ENCODE data around the gene RGS3. TPM values are rescaled to one million over a fixed set of nuclear protein-coding genes. Genes with fewer than 3 reads are reported as not detected.

RGS3 gene
- total RNA-seq, 4 donors from 2014 or later, result 43.9 to 122 (median 72.7) TPM

- no peaks in the 10 kb centered on the region for H3K27me3 ChIP-seq
- H3K4me3 ChIP-seq, result no peak overlapping the region
- ATAC-seq, result no peak
- peaks cover 0 to 49% of the 10 kb centered on the region in 2 donors for H3K36me3 ChIP-seq
- no peak overlapping the region for H3K27ac ChIP-seq
- TF ChIP-seq POLR2AphosphoS5 (IDR thresholded peaks at IDR 0.05) (no peak), POLR2A (IDR thresholded peaks at IDR 0.05) (no peak), CTCF (IDR thresholded peaks at IDR 0.05) (no peak), EP300 (IDR thresholded peaks at IDR 0.05) (no peak)
- H3K4me1 ChIP-seq, result peaks cover 4 to 56% (median 18%) of the 10 kb centered on the region in 3 donors
- no peaks in the 10 kb centered on the region for H3K9me3 ChIP-seq
- 81 to 100% methylated on average over 2 to 3 of the region's 4 CpGs for WGBS, 2 donors (ENCODE audit: low coverage in 1 of 2)
Measured at GRCh38 chr9:113530022-113530635, 66.6 kb downstream of the RGS3 start.

- WGBS, 2 donors (ENCODE audit: low coverage in 1 of 2), result 100% methylated on average over 1 of the region's 1 CpG
- Histone ChIP-seq H3K27ac (no peak overlapping the region), H3K27me3 (no peaks in the 10 kb centered on the region), H3K9me3 (no peaks in the 10 kb centered on the region), H3K4me1 (peaks cover 4 to 56% (median 18%) of the 10 kb centered on the region in 3 donors), H3K4me3 (no peak overlapping the region), H3K36me3 (peaks cover 0 to 56% of the 10 kb centered on the region in 2 donors)
- no peak for ATAC-seq
- no peak for TF ChIP-seq CTCF (IDR thresholded peaks at IDR 0.05)
- no peak for TF ChIP-seq EP300 (IDR thresholded peaks at IDR 0.05)
- no peak for TF ChIP-seq POLR2A (IDR thresholded peaks at IDR 0.05)
- TF ChIP-seq POLR2AphosphoS5 (IDR thresholded peaks at IDR 0.05), result no peak
Measured at GRCh38 chr9:113530942-113531341, 67.4 kb downstream of the RGS3 start.

DNA sequence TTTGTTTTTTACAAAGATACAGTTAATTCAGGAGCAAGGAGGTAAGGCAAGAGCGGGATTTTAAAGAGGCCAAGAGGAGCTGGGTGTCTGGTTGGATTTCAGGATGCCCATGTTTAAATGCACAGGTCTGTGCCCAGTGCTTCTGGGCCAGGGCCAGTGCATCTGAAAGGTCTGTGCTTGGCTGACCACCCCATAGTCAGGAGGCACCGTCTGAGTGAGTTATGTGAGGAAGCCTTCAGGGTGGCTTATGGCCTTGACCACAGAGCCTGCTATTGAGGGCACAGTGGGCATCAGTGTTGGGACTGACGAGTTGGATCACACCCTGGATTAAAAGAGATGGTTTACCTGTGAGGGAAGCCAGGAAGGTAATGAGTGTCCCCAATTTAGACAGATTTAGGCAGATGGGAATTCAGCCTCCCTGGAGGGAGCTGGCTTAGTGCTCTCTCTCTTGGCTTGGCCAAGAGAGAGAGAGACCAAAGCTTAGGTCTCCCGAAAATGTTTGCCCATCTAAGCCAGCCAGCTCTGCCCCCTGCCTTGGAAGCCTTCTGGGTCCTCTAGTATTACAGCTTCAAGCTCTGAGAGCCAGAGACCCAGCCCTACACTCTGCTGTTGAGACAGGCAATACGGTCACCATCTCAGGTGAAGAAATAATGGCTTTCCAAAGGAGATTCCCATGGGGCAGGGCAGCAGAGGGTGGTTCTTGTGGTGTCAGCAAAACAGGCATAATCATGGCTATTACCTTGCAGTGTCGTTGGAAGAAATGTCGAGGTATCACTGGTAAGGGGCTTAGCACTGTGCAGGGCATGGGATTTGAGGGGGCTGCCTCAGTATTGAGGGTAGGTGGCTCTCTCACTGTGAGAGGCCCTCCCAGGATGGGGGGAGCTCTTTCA, 68.6 kb downstream of the RGS3 start:
- Histone ChIP-seq H3K27ac (no peak overlapping the region), H3K4me3 (no peak overlapping the region), H3K36me3 (peaks cover 0 to 69% of the 10 kb centered on the region in 2 donors), H3K27me3 (no peaks in the 10 kb centered on the region), H3K4me1 (peaks cover 0 to 56% (median 16%) of the 10 kb centered on the region in 3 donors), H3K9me3 (no peaks in the 10 kb centered on the region)
- no peak for TF ChIP-seq POLR2AphosphoS5 (IDR thresholded peaks at IDR 0.05)
- no peak for TF ChIP-seq CTCF (IDR thresholded peaks at IDR 0.05)
- no peak for TF ChIP-seq POLR2A (IDR thresholded peaks at IDR 0.05)
- no peak for TF ChIP-seq EP300 (IDR thresholded peaks at IDR 0.05)
- ATAC-seq, result no peak
- 100% methylated on average over 2 to 3 of the region's 7 CpGs for WGBS, 2 donors (ENCODE audit: low coverage in 1 of 2)

DNA sequence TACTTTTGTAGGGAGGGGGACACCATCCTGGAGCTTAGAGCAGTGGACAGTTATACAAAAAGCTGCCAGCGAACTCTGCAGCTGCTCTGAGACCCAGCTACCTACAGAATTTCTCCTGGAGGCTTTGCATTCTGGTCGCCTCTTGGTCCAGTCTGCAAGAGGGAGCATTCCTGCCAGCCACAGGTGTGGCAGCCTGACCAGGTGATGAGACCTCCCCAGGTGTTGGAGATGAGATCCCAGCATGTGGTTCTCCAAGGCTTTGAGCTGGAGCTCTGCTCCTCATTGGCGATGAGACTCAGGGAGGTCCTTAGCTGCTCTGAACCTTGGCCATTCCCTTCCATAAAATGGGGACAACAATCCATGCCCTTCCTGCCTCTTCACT, 69.3 kb downstream of the RGS3 start:
- ATAC-seq, result no peak
- no peak overlapping the region for H3K27ac ChIP-seq
- H3K4me3 ChIP-seq, result no peak overlapping the region
- WGBS, 2 donors (ENCODE audit: low coverage in 1 of 2), result no CpG with 5 or more reads among the region's 3 CpGs
- TF ChIP-seq POLR2AphosphoS5 (IDR thresholded peaks at IDR 0.05) (no peak), POLR2A (IDR thresholded peaks at IDR 0.05) (no peak), EP300 (IDR thresholded peaks at IDR 0.05) (no peak), CTCF (IDR thresholded peaks at IDR 0.05) (no peak)
- H3K4me1 ChIP-seq, result peaks cover 0 to 56% (median 10%) of the 10 kb centered on the region in 3 donors
- peaks cover 0 to 75% of the 10 kb centered on the region in 2 donors for H3K36me3 ChIP-seq
- no peaks in the 10 kb centered on the region for H3K9me3 ChIP-seq
- H3K27me3 ChIP-seq, result no peaks in the 10 kb centered on the region

All from gastroesophageal sphincter (tissue), 4 donors.